Effector CD4-positive, alpha-beta T cell (primary cell): ENCODE results near the gene LYST.

Experiments used
- DNase-seq: peaks from one replicate; pipeline ENCODE4 v3.0.0-alpha.2; 2020

LYST gene

DNA sequence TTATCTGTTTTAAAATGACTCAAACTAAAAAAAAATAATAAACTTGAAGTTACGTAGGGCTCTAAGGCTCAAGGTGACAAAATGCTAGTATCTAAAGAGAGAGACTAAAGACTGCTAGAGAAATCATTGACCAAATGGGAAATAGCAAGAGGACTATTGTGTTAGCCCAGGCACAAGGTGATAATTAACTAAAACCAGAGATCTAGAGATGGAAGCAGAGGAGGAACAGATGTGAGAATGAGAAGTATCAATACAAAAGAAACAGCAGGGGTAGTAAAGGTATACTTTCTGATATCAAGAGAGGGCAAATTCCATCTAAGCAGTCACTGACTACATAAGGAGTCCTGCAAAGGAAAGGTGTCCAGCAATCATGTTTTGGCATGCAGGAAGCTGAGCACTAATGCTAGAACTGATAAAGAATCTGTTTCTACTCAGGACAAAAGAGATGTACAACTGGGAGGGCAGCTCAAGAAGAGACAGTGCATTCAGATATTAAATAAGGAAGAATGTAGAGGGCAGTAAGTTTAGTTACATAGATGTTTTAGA lies 116.9 kb downstream of the LYST start:
- DNase-seq: no peak

DNA sequence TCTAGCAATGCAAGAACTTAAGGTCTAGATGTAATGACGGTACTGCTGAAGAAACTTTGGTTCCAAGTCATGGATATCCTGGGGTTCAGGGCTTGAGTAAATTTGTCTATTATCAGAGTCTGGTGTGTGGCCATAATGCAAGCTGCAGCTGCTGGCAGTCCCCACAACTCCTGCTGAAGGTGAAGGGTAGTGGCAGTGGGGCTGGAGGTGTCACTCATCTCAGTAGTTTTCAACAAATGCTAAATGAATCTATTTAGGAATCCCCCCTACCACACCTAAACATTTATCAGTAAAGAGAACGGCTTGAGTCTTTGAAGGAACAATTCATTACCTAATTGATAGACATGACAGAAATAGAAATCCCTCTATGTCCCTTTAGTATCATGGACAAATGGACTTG lies 118.0 kb downstream of the LYST start:
- no peak for DNase-seq

DNA sequence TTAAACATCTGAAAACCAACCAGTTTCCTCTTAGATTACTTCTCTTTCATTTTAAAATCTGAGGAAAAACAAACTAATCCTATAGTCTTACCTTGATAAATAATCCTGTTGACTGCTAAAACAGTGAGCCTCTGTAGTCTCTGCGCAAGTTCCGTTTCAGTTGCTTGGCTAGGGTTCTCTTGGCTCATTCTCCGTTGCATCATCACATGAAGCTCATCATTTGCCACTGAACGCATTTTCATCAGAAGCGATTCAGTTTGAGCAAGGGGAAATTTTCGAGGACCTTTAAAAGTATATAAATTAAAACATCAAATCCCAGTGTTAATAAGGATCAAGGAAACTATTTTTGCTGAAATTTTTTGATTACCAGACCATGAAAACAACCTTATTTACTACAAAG lies 120.5 kb downstream of the LYST start:
- no peak for DNase-seq

DNA sequence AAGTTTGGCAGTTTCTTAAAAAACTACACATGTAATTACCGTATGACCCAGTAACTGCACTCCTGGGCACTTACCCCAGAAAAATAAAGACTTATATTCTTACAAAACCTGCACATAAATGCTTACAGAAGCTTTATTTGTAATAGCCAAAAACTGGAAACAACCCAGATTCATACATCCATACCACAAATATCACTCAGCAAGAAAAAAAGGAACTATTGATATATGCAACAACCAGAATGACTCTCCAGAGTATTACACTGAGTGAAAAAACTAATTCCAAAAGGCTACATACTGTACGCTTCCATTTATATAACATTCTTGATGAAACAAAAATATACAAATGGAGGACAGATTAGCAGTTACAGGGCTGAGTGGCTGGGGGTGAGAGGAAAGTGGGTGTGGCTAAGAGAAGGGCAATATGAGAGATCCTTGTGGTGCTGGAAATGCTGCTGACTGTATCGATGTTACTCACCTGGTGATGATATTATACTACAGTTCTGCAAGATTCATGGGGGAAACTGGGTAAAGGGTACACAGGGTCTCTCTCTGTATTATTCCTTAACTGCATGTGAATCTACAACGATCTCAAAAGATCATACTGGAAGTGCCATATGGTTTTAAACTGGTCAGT lies 121.1 kb downstream of the LYST start:
- no peak for DNase-seq

GRCh38 chr1:235742914-235743599 lies 123.6 kb downstream of the LYST start:
- no peak for DNase-seq

- DNase-seq: no peak
Measured at GRCh38 chr1:235741294-235741693, 125.4 kb downstream of the LYST start.

GRCh38 chr1:235739631-235740030 lies 127.1 kb downstream of the LYST start:
- DNase-seq: no peak

- DNase-seq: no peak
Measured at GRCh38 chr1:235739124-235739523, 127.6 kb downstream of the LYST start.

DNA sequence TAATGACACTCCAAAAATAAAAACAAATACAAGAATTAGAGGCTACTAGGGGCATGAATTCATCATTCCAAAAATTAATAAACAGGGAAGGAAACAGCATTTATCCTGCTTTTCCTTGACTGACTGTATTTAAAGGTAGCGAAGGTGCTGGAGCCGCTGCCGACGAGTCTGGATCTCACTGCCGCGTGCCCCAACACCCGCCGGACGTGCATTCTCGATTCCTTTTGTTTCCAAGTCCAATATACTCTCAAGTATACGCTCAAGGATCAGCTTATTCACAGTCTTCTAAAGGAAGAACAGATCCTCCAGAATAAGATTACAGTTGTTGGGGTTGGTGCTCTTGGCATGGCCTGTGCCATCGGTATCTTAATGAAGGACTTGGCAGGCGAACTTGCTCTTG lies 129.0 kb downstream of the LYST start:
- DNase-seq: no peak

DNA sequence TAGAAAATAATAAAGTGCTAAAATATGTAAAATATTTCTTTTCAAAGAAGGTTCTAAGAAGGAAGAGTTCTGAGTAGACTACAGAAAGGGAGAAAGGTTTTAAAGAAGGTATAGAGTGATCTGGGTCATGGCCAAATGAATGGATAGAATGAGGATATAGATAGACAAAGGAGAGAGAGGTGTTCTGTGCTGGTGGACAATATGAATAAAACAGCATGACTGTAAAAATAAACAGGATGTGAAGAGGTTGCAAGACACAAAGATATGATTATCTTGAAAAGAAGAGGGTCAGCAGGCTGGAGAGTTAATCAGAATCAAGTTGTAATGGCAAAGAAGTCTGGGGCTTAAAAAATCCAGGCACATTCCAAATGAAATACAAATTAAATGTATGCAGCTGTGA lies 130.4 kb downstream of the LYST start:
- DNase-seq: no peak

DNA sequence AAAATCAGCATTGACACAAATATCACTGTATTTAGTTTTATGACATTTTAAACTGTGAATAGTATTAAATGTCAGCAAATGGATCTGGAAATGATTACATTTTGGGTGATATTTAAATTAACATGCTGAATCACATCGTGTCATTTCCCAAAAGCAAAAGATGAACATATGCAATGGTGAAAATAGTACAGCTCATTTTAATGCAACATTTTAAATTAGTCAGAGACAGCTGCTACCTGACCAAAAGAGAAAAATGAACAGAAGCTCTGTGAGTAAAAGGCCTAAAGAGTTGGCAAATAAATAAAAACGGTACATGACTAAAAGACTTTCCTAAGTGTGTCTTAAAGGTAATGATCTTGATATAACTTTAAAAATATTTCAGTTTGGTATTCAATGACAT lies 131.1 kb downstream of the LYST start:
- no peak for DNase-seq

GRCh38 chr1:235734335-235734734 lies 132.4 kb downstream of the LYST start:
- no peak for DNase-seq

DNA sequence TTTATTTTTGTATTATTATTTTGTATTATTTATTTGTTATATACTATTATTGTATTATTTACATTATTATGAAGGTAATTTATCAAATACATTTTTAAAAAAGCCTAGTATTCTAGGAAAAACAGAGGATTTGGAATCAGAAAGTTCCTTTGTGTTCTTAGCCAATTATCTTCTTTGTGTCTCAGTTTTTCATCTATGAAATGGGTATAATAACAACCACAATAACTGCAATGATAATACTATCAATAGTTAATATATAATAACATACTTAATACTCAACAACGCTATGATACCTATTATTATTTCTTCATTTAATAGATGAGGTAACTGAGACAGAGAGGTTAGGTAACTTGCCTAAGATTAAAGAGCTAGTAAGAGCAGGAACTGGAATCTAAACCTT lies 136.7 kb downstream of the LYST start:
- DNase-seq: no peak

DNA sequence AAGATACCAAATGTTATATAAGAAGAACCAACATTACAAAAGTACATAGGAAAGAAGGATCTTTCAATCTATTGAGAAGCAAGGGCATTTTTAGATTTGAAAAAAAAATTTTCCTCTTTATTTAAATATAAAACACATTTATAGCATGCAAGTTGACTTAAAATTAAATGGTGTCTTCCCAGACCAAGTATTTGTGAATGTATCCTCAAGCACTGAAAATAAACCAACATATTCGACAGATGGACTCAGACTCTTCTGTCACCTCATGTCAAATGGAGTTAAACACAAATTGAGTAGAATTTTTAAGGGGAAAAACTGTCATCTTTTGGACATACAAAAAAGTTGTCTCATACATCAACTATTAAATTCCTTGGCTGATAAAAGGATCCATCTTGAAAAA lies 140.1 kb downstream of the LYST start:
- DNase-seq: no peak

DNA sequence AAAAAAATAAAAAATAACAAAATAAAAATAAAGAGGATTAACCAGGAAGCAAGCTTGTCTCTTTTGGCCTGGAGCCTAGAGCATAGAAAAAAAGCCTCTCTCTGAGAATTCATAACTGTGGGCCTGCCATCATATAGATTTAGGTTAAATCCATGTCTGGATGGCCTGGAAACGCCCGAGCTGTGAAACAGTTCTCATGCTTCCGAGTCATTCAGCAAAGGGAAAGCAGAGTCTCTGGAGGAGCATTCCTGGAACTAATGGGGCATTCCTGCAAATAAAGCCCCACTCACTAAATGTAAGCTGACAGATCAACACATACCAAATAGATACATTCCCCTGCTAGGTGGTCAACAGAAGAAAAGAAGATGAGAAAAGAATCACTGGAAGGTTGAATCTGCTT lies 141.3 kb downstream of the LYST start:
- DNase-seq: no peak

DNA sequence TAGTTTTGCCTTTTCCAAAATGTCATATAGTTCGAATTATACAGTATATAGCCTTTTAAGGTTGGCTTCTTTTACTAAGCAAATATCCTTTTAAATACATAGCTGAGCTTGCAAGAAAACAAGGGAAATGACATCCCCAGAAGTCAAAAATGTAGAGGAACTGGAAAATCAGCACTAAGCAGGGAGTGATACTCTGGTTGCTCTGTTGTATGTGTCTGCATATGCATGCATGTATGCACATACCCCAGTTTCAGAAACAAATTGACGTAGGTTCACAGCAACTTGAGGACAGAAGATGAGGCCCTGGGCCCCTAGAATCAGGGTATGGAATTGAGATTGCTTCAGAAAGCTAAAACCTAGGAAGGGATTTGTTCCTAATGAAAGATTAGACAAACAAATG lies 142.0 kb downstream of the LYST start:
- DNase-seq: no peak

GRCh38 chr1:235722858-235723257 lies 143.8 kb downstream of the LYST start:
- DNase-seq: no peak

- no peak for DNase-seq
Measured at GRCh38 chr1:235721982-235722381, 144.7 kb downstream of the LYST start.

- DNase-seq: no peak
Measured at GRCh38 chr1:235720544-235720943, 146.2 kb downstream of the LYST start.

DNA sequence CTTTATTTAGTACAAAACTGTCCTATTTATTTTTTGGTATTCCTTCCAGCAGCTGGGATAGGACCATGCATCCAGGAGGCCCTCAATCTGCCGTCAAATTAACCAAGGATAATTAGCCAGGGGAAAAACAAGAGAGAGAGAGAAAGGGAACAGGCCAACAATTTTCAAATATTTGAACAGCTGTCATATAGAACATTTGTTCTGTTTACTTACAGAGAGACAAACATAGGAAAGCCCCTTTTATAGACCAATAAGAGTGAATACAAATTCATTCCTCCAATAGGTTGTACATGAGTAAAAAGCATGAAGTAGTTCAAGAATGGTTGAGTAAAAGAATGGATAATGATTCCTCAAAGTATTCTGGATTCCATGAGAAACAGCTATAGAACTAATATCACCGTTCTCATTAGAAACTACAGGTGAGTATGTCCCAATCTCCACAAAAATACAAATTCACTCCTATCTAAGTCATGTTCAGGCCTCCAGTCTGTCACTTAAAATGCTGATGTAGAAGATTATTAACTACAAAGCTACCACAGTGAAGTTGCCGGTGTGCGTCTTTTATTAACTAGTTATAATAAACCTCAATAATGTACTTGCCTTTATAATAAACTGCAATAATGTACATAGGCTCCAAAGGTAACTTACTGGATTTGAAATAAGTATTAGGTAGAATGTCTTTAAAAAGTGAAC lies 152.4 kb downstream of the LYST start:
- no peak for DNase-seq

- DNase-seq: no peak
Measured at GRCh38 chr1:235712812-235713211, 153.9 kb downstream of the LYST start.

DNA sequence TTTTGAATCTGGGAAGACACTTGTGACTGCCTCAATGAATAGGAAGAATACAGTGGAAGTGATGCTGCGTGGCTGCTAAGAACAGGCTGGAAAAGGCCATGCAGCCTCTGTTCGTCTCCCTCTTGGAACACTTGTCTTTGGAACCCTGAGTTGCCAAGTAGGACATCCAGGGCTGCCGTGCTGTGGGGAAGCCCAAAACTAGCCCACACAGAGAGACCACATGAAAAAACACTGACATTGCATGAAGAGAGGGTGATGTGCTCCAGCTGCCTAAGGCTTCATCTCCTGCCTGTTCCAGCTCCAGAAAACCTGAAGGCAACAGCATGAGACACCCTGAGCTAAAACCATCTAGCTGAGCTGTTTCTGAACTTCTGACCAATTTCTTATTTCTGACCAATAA lies 156.0 kb downstream of the LYST start:
- DNase-seq: no peak

DNA sequence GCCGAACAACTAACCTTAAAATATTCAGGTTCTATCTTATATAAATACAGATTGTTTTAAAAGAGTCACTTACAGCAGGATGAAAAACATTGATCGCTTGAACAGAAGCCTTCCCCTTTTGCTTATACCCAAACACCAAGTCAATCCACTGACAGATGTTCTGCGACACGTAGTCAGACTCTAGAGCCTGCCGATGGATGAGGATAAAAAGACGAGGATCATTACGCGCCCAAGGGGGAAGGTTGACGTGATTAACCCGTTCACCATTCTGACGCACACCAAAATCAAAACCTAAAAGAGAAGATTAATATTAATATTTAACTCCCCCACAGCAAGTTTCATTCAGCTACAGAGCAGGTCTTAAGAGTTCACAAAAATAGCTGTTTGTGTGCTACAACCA lies 157.7 kb downstream of the LYST start:
- DNase-seq: no peak

- DNase-seq: no peak
Measured at GRCh38 chr1:235708390-235708962, 158.2 kb downstream of the LYST start.
